Measurements from ENCODE around the gene ARFGEF2. TPM values are rescaled to one million over a fixed set of nuclear protein-coding genes. Genes with fewer than 3 reads are reported as not detected.
"Not testable (repeated sequence)": the region's sequence is repeated elsewhere in the genome, so short reads cannot be mapped to it uniquely, and the experiment has no call there.

ARFGEF2 gene
- total RNA-seq, 1 experiment from 2014 or later = 20.9 TPM

GRCh38 chr20:49009899-49010631 lies 88.6 kb downstream of the ARFGEF2 start (continued):
- TF ChIP-seq MLX (CRISPR knock-in tag; IDR thresholded peaks at IDR 0.05) = no peak
- no peak for TF ChIP-seq KAT7 (CRISPR knock-in tag; IDR thresholded peaks at IDR 0.05; ENCODE audit: borderline replicate concordance)
- TF ChIP-seq NFATC4 (CRISPR knock-in tag; IDR thresholded peaks at IDR 0.05) = no peak

GRCh38 chr20:49024220-49024619 lies 102.7 kb downstream of the ARFGEF2 start:
- no peaks in the 10 kb centered on the region for H3K9me3 Mint-ChIP-seq
- peaks cover 38% of the 10 kb centered on the region for H3K36me3 Mint-ChIP-seq
- DNase-seq (ENCODE audit: low spot score) (no peak), ATAC-seq (no peak)
- ChIA-PET POLR2A (no interaction called here), CTCF (no interaction called here)
- H3K27ac Mint-ChIP-seq = no peak overlapping the region
- TF ChIP-seq CREB1 (CRISPR knock-in tag; IDR thresholded peaks at IDR 0.05) (no peak), NFYB (CRISPR knock-in tag; conservative IDR thresholded peaks at IDR 0.05; ENCODE audit: low read depth) (no peak), JAZF1 (CRISPR knock-in tag; IDR thresholded peaks at IDR 0.05) (no peak), USF1 (CRISPR knock-in tag; IDR thresholded peaks at IDR 0.05) (no peak), OVOL2 (CRISPR knock-in tag; IDR thresholded peaks at IDR 0.05; ENCODE audit: borderline replicate concordance) (no peak), ZNF532 (CRISPR knock-in tag; IDR thresholded peaks at IDR 0.05; ENCODE audit: borderline replicate concordance) (no peak), RELA (CRISPR knock-in tag; IDR thresholded peaks at IDR 0.05; ENCODE audit: borderline replicate concordance) (no peak), ZNF281 (CRISPR knock-in tag; IDR thresholded peaks at IDR 0.05) (no peak), TEAD4 (CRISPR knock-in tag; IDR thresholded peaks at IDR 0.05) (no peak), E2F5 (CRISPR knock-in tag; IDR thresholded peaks at IDR 0.05) (no peak)
- H3K4me1 Mint-ChIP-seq = no peaks in the 10 kb centered on the region
- no peaks in the 10 kb centered on the region for H3K27me3 Mint-ChIP-seq (ENCODE audit: low read depth)
- no peak overlapping the region for H3K4me3 Mint-ChIP-seq

GRCh38 chr20:49028177-49028576 lies 106.7 kb downstream of the ARFGEF2 start:
- H3K4me1 Mint-ChIP-seq; POLR2A ChIA-PET; ATAC-seq; H3K4me3 Mint-ChIP-seq; DNase-seq (ENCODE audit: low spot score); H3K9me3 Mint-ChIP-seq; H3K27me3 Mint-ChIP-seq (ENCODE audit: low read depth); H3K27ac Mint-ChIP-seq: not testable (repeated sequence)
- peaks cover 38% of the 10 kb centered on the region for H3K36me3 Mint-ChIP-seq
- CTCF ChIA-PET = interaction anchor here (0.5 to 1.4 kb wide), 7 partner anchors 10 to 371 kb away, joined by 3 to 5 read pairs (median 3); partner anchors contain the start of gene CSE1L

All from WTC11 (cell line).